Measurements from ENCODE around the gene DLG1.

- TF ChIP-seq EZH2 (IDR thresholded peaks at IDR 0.05; ENCODE audit: borderline replicate concordance, insufficient read depth, low read length, poor library complexity, severe bottlenecking) = no peak
- no peak for TF ChIP-seq RAD21 (conservative IDR thresholded peaks at IDR 0.05)
- TF ChIP-seq SMC3 (conservative IDR thresholded peaks at IDR 0.05; ENCODE audit: poor library complexity) = no peak
- TF ChIP-seq, protein P1, sequence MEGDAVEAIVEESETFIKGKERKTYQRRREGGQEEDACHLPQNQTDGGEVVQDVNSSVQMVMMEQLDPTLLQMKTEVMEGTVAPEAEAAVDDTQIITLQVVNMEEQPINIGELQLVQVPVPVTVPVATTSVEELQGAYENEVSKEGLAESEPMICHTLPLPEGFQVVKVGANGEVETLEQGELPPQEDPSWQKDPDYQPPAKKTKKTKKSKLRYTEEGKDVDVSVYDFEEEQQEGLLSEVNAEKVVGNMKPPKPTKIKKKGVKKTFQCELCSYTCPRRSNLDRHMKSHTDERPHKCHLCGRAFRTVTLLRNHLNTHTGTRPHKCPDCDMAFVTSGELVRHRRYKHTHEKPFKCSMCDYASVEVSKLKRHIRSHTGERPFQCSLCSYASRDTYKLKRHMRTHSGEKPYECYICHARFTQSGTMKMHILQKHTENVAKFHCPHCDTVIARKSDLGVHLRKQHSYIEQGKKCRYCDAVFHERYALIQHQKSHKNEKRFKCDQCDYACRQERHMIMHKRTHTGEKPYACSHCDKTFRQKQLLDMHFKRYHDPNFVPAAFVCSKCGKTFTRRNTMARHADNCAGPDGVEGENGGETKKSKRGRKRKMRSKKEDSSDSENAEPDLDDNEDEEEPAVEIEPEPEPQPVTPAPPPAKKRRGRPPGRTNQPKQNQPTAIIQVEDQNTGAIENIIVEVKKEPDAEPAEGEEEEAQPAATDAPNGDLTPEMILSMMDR (IDR thresholded peaks at IDR 0.05; ENCODE audit: poor library complexity, severe bottlenecking) = no peak
- no peak for TF ChIP-seq TAF1 (IDR thresholded peaks at IDR 0.05; ENCODE audit: low read depth)
- TF ChIP-seq EP300 (conservative IDR thresholded peaks at IDR 0.05; ENCODE audit: poor library complexity, severe bottlenecking) = no peak
- TF ChIP-seq MXI1 (conservative IDR thresholded peaks at IDR 0.05; ENCODE audit: poor library complexity, severe bottlenecking) = no peak
- no peak for TF ChIP-seq POLR2AphosphoS5 (IDR thresholded peaks at IDR 0.05)
Measured at GRCh38 chr3:197229836-197230235, 68.6 kb downstream of the DLG1 start.

Measured in neural cell (in vitro differentiated cells).